DND-41 (cell line): ENCODE data around the gene SLC44A3.

Experiments
- ATAC-seq: fragments of 200-7000 bp; cut with Tn5 transposase; 3 replicates; pipeline ENCODE4 v1.9.1; 2021; ENCODE audit warnings: low read depth; ENCODE audit not compliant: insufficient read depth
- DNase-seq: peaks from one replicate; pipeline ENCODE4 v3.0.0-alpha.2; 2020
- H2AFZ ChIP-seq: 2 replicates; pipeline ENCODE4 v1.6.0; 2012; ENCODE audit warnings: low read depth, low read length
- H3K27ac ChIP-seq: 2 replicates; pipeline ENCODE4 v1.5.1; 2012; ENCODE audit warnings: low read length, inconsistent platforms
- H3K27me3 ChIP-seq: fragments of 200-600 bp; sonication (generic); 2 replicates; pipeline ENCODE4 v1.6.0; 2012; ENCODE audit warnings: low read length, mild to moderate bottlenecking, inconsistent platforms; ENCODE audit not compliant: insufficient read depth, poor library complexity
- H3K36me3 ChIP-seq: 2 replicates; pipeline ENCODE4 v1.5.1; 2012; ENCODE audit warnings: low read length, inconsistent platforms; ENCODE audit not compliant: insufficient read depth
- H3K4me1 ChIP-seq: 2 replicates; pipeline ENCODE4 v1.5.1; 2012; ENCODE audit warnings: mild to moderate bottlenecking, low read length; ENCODE audit not compliant: insufficient read depth
- H3K4me2 ChIP-seq: 2 replicates; pipeline ENCODE4 v1.6.0; 2012; ENCODE audit warnings: mild to moderate bottlenecking, moderate library complexity, low read length, inconsistent platforms; ENCODE audit not compliant: insufficient read depth
- H3K4me3 ChIP-seq, 2 experiments: fragments of 200-600 bp in 1 of 2; shearing (Covaris generic) in 1 of 2; 2 replicates each; pipeline ENCODE4 v1.5.1; 2012 to 2016; ENCODE audit warnings: inconsistent platforms in 2 of 2, low read length in 2 of 2, mild to moderate bottlenecking in 2 of 2, low read depth in 1 of 2, moderate library complexity in 1 of 2
- H3K79me2 ChIP-seq: 2 replicates; pipeline ENCODE4 v1.6.0; 2012; ENCODE audit warnings: low read length, inconsistent platforms; ENCODE audit not compliant: insufficient read depth
- H3K9ac ChIP-seq: 2 replicates; pipeline ENCODE4 v1.6.0; 2012; ENCODE audit warnings: low read depth, mild to moderate bottlenecking, inconsistent platforms, low read length, moderate library complexity
- H3K9me3 ChIP-seq: 2 replicates; pipeline ENCODE4 v1.5.1; 2012; ENCODE audit warnings: low read length, moderate library complexity, mild to moderate bottlenecking, inconsistent platforms; ENCODE audit not compliant: insufficient read depth, severe bottlenecking
- H4K20me1 ChIP-seq: 2 replicates; pipeline ENCODE4 v1.6.0; 2012; ENCODE audit warnings: low read length; ENCODE audit not compliant: insufficient read depth
- EZH2 ChIP-seq: IDR thresholded peaks from 3 replicates; pipeline ENCODE4 v1.6.1; 2012; ENCODE audit warnings: borderline replicate concordance, low read depth, mild to moderate bottlenecking, moderate library complexity, low read length, inconsistent platforms; ENCODE audit not compliant: severe bottlenecking
- TF ChIP-seq, protein P1 (sequence below): IDR thresholded peaks from 2 replicates; pipeline ENCODE4 v1.5.1; 2012; ENCODE audit warnings: borderline replicate concordance, low read length, moderate library complexity, mild to moderate bottlenecking; ENCODE audit not compliant: poor library complexity, severe bottlenecking; ENCODE audit errors: extremely low read depth

SLC44A3 gene

DNA sequence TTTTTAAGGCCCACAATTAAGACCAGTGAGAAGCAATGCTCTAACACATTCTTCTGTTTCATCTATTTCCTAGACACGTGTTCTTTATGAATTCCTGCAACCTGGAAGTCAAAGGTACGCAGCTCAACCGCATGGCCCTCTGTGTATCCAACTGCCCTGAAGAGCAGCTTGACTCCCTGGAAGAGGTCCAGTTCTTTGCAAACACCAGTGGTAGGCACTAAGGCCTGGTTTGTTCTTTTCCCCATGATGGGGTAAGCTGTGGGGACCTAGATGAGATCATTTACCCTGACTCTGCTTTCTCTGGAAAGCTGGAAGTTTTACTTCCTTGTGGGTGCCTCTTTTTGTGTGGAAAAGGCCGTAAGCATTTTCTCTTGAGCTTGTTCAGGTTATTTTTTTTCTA is 7.3 kb downstream of the SLC44A3 start:
- no peak overlapping the region for H3K9ac ChIP-seq
- no peak overlapping the region for H2AFZ ChIP-seq
- H3K4me2 ChIP-seq = no peak overlapping the region
- no peaks in the 10 kb centered on the region for H3K79me2 ChIP-seq
- no peak for TF ChIP-seq EZH2
- TF ChIP-seq, protein P1, sequence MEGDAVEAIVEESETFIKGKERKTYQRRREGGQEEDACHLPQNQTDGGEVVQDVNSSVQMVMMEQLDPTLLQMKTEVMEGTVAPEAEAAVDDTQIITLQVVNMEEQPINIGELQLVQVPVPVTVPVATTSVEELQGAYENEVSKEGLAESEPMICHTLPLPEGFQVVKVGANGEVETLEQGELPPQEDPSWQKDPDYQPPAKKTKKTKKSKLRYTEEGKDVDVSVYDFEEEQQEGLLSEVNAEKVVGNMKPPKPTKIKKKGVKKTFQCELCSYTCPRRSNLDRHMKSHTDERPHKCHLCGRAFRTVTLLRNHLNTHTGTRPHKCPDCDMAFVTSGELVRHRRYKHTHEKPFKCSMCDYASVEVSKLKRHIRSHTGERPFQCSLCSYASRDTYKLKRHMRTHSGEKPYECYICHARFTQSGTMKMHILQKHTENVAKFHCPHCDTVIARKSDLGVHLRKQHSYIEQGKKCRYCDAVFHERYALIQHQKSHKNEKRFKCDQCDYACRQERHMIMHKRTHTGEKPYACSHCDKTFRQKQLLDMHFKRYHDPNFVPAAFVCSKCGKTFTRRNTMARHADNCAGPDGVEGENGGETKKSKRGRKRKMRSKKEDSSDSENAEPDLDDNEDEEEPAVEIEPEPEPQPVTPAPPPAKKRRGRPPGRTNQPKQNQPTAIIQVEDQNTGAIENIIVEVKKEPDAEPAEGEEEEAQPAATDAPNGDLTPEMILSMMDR = no peak
- H4K20me1 ChIP-seq = no peaks in the 10 kb centered on the region
- DNase-seq = no peak
- no peaks in the 10 kb centered on the region for H3K4me1 ChIP-seq
- H3K27ac ChIP-seq = no peak overlapping the region
- H3K9me3 ChIP-seq = no peaks in the 10 kb centered on the region
- H3K4me3 ChIP-seq = no peak overlapping the region
- ATAC-seq = no peak
- peaks cover 7% of the 10 kb centered on the region for H3K27me3 ChIP-seq
- no peaks in the 10 kb centered on the region for H3K36me3 ChIP-seq

DNA sequence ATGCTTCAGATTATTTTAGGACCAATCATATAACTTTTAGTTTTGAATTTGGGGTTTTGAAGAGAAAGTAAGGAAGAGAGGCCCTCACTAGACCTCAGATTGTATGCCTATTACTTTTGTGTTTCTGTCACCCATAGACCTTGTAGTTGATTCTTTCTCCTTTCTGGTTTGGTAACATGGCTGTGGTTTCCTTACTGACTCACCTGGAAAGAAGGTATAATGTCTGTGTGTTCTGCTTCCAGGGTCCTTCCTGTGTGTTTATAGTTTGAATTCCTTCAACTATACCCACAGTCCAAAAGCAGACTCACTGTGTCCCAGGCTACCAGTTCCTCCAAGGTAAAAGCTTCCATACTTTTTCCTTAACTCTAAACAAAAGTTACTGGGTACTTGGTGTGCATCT is 8.1 kb downstream of the SLC44A3 start:
- Histone ChIP-seq H3K27me3 (peaks cover under 1% of the 10 kb centered on the region), H3K4me1 (no peaks in the 10 kb centered on the region), H3K4me2 (no peak overlapping the region), H3K79me2 (no peaks in the 10 kb centered on the region), H3K4me3 (no peak overlapping the region), H3K9me3 (no peaks in the 10 kb centered on the region), H3K36me3 (no peaks in the 10 kb centered on the region), H2AFZ (no peak overlapping the region), H3K9ac (no peak overlapping the region), H3K27ac (no peak overlapping the region), H4K20me1 (no peaks in the 10 kb centered on the region)
- DNase-seq = no peak
- TF ChIP-seq, protein P1 = no peak
- ATAC-seq = no peak

DNA sequence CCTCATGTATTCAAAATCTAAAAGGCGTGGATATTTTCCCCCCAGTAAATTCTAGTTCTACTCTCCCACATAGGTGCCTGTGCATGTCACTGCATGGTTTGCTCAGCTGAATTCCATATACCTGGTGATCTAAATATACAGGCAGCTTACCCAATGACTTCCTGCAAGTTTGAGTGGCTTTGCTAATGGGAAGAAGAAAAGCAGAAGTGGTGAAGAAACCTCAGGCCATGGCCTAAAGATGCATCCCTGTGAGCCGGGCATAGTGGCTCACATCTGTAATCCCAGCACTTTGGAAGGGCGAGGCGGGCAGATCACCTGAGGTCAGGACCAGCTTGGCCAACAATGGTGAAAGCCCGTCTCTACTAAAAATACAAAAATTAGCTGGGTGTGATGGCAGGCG is 11.5 kb downstream of the SLC44A3 start:
- H3K4me1 ChIP-seq = no peaks in the 10 kb centered on the region
- DNase-seq (no peak), ATAC-seq (no peak)
- no peaks in the 10 kb centered on the region for H3K36me3 ChIP-seq
- no peak overlapping the region for H3K4me2 ChIP-seq
- no peak overlapping the region for H3K4me3 ChIP-seq
- H4K20me1 ChIP-seq = no peaks in the 10 kb centered on the region
- H3K27ac ChIP-seq = no peak overlapping the region
- no peak for TF ChIP-seq EZH2
- TF ChIP-seq, protein P1 = no peak
- no peaks in the 10 kb centered on the region for H3K9me3 ChIP-seq
- no peaks in the 10 kb centered on the region for H3K79me2 ChIP-seq
- H3K27me3 ChIP-seq = peaks cover 4% of the 10 kb centered on the region
- H3K9ac ChIP-seq = no peak overlapping the region
- no peak overlapping the region for H2AFZ ChIP-seq

DNA sequence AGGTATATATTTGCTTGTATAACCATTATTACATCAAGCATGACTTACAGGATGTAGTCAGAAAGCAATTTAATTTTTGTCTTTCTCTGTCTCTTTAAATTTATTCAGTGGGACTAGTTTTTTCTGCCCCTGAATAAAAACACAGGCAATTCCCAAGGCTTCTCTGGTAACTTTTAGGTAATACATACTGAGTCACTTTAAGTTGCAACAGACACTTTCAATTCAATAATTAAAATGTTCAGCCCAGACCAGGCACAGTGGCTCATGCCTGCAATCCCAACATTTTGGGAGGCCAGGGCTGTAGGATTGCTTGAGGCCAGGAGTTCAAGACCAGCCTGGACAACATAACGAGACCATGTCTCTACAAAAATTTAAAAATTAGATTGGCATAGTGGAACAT is 12.3 kb downstream of the SLC44A3 start:
- Histone ChIP-seq H3K27me3 (peaks cover 4% of the 10 kb centered on the region), H2AFZ (no peak overlapping the region), H3K79me2 (no peaks in the 10 kb centered on the region), H3K4me3 (no peak overlapping the region), H3K9ac (no peak overlapping the region), H3K9me3 (no peaks in the 10 kb centered on the region), H3K36me3 (no peaks in the 10 kb centered on the region), H3K4me2 (no peak overlapping the region), H3K27ac (no peak overlapping the region), H3K4me1 (no peaks in the 10 kb centered on the region), H4K20me1 (no peaks in the 10 kb centered on the region)
- DNase-seq (no peak), ATAC-seq (no peak)
- TF ChIP-seq, protein P1 = no peak
- no peak for TF ChIP-seq EZH2
